Rectal smooth muscle tissue (tissue), 1 donor: ENCODE results near the gene KLHDC7A.
"Not testable (repeated sequence)": the region's sequence is repeated elsewhere in the genome, so short reads cannot be mapped to it uniquely, and the experiment has no call there.

Experiments used
- H3K27ac ChIP-seq: one replicate; pipeline ENCODE4 v1.7.0; 2013; ENCODE audit warnings: low read depth, low read length, inconsistent platforms
- H3K27me3 ChIP-seq: one replicate; pipeline ENCODE4 v1.7.0; 2013; ENCODE audit warnings: low read length; ENCODE audit not compliant: control insufficient read depth, insufficient read depth
- H3K36me3 ChIP-seq: one replicate; pipeline ENCODE4 v1.7.0; 2013; ENCODE audit warnings: low read length; ENCODE audit not compliant: control insufficient read depth, insufficient read depth
- H3K4me1 ChIP-seq: one replicate; pipeline ENCODE4 v1.7.0; 2013; ENCODE audit warnings: low read length; ENCODE audit not compliant: control insufficient read depth, insufficient read depth
- H3K4me3 ChIP-seq: one replicate; pipeline ENCODE4 v1.7.0; 2013; ENCODE audit warnings: low read length
- H3K9ac ChIP-seq: one replicate; pipeline ENCODE4 v1.7.0; 2013; ENCODE audit warnings: low read length

The KLHDC7A gene

DNA sequence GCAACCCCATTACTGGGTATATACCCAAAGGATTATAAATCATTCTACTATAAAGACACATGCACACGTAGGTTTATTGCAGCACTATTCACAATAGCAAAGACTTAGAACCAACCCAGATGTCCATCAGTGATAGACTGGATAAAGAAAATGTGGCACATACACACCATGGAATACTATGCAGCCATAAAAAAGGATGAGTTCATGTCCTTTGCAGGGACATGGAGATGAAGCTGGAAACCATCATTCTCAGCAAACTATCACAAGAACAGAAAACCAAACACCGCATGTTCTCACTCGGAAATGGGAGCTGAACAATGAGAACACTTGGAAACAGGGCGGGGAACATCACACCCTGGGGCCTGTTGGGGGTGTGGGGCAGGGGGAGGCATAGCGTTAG lies 18.2 kb upstream of the KLHDC7A start:
- H3K27me3 ChIP-seq, H3K4me3 ChIP-seq, H3K27ac ChIP-seq, H3K36me3 ChIP-seq, H3K9ac ChIP-seq, H3K4me1 ChIP-seq: not testable (repeated sequence)

DNA sequence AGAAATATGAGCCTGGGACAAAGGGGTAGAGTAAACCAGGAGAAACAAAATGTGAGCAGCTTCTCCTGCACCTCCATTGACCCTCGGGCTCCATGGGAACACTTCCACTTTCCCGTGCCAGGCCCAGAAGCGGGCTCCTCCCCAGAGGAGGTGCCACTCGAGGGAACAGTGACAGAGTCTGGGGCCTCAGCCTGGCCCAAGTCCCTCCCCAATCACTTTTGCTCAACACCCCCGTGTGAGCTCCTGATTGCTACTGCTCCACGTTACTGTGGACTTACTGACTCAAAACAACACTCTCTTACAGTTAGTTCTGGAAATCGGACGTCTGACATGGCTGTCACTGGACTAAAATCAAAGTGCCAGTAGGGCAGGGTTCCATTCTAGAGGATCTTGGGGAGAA lies 17.7 kb upstream of the KLHDC7A start:
- no peaks in the 10 kb centered on the region for H3K36me3 ChIP-seq
- H3K27me3 ChIP-seq, result no peaks in the 10 kb centered on the region
- no peaks in the 10 kb centered on the region for H3K4me1 ChIP-seq
- H3K27ac ChIP-seq, result no peak overlapping the region
- no peak overlapping the region for H3K9ac ChIP-seq
- H3K4me3 ChIP-seq, result no peak overlapping the region

DNA sequence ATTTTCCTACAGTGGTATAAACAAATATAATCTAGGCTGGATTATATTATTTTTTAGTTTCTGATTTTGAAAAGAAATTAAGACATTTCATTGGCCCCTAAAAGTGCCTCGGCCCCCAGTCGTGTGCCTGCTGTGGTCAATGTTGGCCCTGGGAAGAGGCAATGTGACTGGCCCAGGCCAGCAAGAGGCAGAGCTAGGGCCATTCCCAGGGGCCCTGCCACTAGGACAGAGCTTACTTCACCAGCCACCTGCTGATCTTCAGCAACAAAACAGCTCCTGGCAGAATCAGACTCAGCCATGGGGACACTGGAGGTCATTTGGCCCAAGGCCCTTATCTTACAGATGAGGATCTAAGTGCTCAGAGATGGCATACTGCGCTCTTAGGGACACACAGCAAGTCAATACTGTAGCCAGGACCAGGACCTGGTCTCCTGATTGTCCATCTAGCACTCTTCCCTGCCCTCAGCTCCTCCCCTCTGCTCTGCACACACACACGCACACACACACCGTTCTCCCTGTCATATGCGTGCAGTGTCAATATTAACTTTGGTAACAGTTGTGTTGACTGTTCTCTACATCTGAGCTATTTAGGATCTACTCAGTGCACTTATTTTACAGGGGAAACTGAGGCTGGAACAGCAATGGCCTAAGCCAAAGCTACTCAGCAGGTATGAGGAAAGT lies 16.6 kb upstream of the KLHDC7A start:
- no peaks in the 10 kb centered on the region for H3K4me1 ChIP-seq
- no peaks in the 10 kb centered on the region for H3K36me3 ChIP-seq
- H3K27me3 ChIP-seq, result no peaks in the 10 kb centered on the region
- no peak overlapping the region for H3K4me3 ChIP-seq
- no peak overlapping the region for H3K9ac ChIP-seq
- no peak overlapping the region for H3K27ac ChIP-seq

DNA sequence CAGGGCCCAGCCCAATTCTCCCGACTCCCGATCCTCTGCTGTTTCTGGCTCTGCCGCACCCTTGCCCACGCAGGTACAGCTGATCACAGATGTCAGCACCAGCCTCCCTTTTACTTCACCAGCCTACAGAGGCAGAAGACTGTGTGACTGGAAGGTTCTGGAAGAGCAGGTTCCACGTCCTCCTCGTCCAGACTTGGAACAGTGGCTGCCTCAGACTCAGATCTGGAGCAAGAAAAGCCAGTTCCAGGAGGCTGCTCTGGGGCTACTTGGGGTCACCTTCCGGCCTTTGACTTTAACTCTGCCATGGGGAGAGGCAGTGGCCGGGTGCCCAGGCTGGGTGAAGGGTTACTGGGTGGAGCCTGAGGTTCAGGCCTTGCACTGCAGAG lies 16.1 kb upstream of the KLHDC7A start:
- no peaks in the 10 kb centered on the region for H3K27me3 ChIP-seq
- no peak overlapping the region for H3K27ac ChIP-seq
- no peak overlapping the region for H3K4me3 ChIP-seq
- no peaks in the 10 kb centered on the region for H3K36me3 ChIP-seq
- no peak overlapping the region for H3K9ac ChIP-seq
- H3K4me1 ChIP-seq, result no peaks in the 10 kb centered on the region

- Histone ChIP-seq H3K36me3 (no peaks in the 10 kb centered on the region), H3K27ac (no peak overlapping the region), H3K4me3 (no peak overlapping the region), H3K4me1 (no peaks in the 10 kb centered on the region), H3K27me3 (no peaks in the 10 kb centered on the region), H3K9ac (no peak overlapping the region)
Observed at GRCh38 chr1:18466676-18467075, 14.1 kb upstream of the KLHDC7A start.

GRCh38 chr1:18468570-18468969 lies 12.2 kb upstream of the KLHDC7A start:
- H3K27ac ChIP-seq, result no peak overlapping the region
- H3K27me3 ChIP-seq, result no peaks in the 10 kb centered on the region
- H3K4me1 ChIP-seq, result no peaks in the 10 kb centered on the region
- no peak overlapping the region for H3K9ac ChIP-seq
- H3K4me3 ChIP-seq, result no peak overlapping the region
- H3K36me3 ChIP-seq, result no peaks in the 10 kb centered on the region

- no peaks in the 10 kb centered on the region for H3K27me3 ChIP-seq
Observed at GRCh38 chr1:18469514-18469913, 11.2 kb upstream of the KLHDC7A start.

DNA sequence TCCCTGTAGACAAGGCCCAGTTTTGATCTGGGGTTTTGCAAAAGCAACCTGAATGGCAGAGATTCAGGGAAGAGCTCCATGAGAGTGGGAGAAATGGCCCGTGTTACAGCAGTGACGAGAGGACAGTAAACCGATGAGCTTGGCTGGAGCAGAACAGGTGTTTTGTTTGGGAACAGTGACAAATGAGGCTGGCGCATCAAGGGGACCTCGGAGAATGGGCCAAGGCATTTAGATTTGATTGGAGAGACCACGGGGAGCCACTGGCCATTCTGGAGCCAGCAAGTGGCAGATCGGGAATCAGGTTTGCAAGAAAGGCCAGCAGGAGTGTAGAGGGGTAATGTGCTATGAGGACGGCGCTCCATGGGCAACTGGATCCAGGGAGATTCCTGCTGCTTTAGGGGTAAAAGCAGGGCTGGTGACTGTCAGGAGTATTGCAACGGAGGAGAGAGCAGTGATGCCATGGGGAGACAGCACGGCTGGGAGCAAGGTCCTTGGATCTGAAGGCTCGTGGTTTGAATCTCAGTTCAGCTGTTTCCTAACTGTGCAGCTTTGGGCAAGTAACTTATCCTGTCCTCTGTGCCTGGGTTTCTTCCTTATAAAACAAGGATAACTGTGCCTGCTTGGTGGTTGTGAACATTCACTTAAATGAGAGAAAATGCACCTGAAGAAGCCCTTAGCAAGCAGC lies 9.9 kb upstream of the KLHDC7A start:
- Histone ChIP-seq H3K4me1 (no peaks in the 10 kb centered on the region), H3K27me3 (no peaks in the 10 kb centered on the region), H3K9ac (no peak overlapping the region), H3K36me3 (no peaks in the 10 kb centered on the region), H3K27ac (no peak overlapping the region), H3K4me3 (no peak overlapping the region)

More at GRCh38 chr1:18469514-18469913, 11.2 kb upstream of the KLHDC7A start:
- H3K4me1 ChIP-seq, result no peaks in the 10 kb centered on the region
- H3K36me3 ChIP-seq, result no peaks in the 10 kb centered on the region
- H3K4me3 ChIP-seq, result no peak overlapping the region
- no peak overlapping the region for H3K27ac ChIP-seq
- no peak overlapping the region for H3K9ac ChIP-seq

- no peaks in the 10 kb centered on the region for H3K4me1 ChIP-seq
- H3K4me3 ChIP-seq, result no peak overlapping the region
- H3K27ac ChIP-seq, result no peak overlapping the region
- H3K9ac ChIP-seq, result no peak overlapping the region
- H3K27me3 ChIP-seq, result no peaks in the 10 kb centered on the region
- no peaks in the 10 kb centered on the region for H3K36me3 ChIP-seq
Observed at GRCh38 chr1:18473195-18473815, 7.4 kb upstream of the KLHDC7A start.

DNA sequence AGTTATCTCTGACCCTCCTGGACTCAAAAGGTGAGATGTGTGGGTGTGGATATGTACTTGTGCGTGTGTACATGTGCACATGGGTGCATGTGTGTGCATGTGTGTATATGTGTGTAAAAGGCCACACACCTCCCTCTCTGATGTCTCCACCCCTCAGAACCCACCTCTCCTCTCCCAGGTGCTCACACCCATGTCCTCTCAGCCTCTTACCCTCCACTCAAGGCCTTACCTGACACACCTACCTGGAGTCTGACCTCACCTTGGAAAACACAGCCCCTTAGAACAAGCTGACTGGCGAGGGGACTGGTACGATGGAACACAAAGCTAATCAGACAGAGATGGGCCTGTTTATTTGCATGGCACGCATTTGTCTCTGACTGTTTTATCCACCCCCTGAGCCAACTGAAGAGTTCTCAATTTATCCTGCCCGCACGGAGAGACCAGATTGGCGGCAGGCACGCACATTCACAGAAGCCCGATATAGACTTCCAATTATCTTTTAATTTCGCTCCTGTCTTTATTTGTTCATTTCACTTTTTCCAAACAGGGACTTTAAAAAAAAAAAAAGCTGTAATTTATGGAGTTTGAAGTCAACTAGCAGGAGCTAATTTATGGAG lies 6.1 kb upstream of the KLHDC7A start:
- Histone ChIP-seq H3K4me1 (no peaks in the 10 kb centered on the region), H3K27me3 (no peaks in the 10 kb centered on the region), H3K9ac (no peak overlapping the region), H3K4me3 (no peak overlapping the region), H3K27ac (no peak overlapping the region), H3K36me3 (no peaks in the 10 kb centered on the region)

GRCh38 chr1:18475234-18475905 lies 5.4 kb upstream of the KLHDC7A start:
- no peaks in the 10 kb centered on the region for H3K4me1 ChIP-seq

DNA sequence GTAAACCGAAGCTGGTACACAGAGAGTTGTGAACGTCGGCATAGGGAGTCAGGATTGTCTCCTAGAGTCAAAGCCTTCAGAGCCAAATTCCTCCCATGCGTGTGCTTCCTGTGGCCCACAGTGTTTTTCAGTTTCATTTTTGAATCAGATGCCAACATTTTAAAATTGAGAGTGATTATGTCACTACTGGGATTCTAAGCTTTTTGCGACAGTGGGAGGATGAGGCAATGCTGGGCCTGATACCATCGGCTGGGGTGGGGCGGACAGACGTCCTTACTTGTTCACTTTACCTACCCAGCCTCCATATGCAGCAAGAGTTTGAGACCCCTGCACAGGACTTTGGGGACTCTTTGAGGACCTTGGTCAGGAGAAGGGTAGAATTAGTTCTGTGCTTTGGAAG lies 1.3 kb upstream of the KLHDC7A start:
- no peak overlapping the region for H3K9ac ChIP-seq
- no peaks in the 10 kb centered on the region for H3K27me3 ChIP-seq
- no peak overlapping the region for H3K4me3 ChIP-seq
- H3K27ac ChIP-seq, result no peak overlapping the region
- no peaks in the 10 kb centered on the region for H3K4me1 ChIP-seq
- no peaks in the 10 kb centered on the region for H3K36me3 ChIP-seq

More at GRCh38 chr1:18475234-18475905, 5.4 kb upstream of the KLHDC7A start:
- no peak overlapping the region for H3K9ac ChIP-seq
- no peak overlapping the region for H3K27ac ChIP-seq
- H3K36me3 ChIP-seq, result no peaks in the 10 kb centered on the region
- H3K4me3 ChIP-seq, result no peak overlapping the region
- no peaks in the 10 kb centered on the region for H3K27me3 ChIP-seq
